Astrocyte (in vitro differentiated cells and primary cell): Measurements from ENCODE around the gene PRKCH. TPM values are rescaled to one million over a fixed set of nuclear protein-coding genes. Genes with fewer than 3 reads are reported as not detected.

ENCODE experiments used
- DNase-seq: peaks from one replicate; pipeline ENCODE4 v3.0.0-alpha.2; 2010; ENCODE audit warnings: low read depth
- FAIRE-seq: peaks from 2 replicates; lab custom pipeline; 2011; peaks lifted over from hg19 to GRCh38; lab: Jason Lieb, UNC
- H2AFZ ChIP-seq: 2 replicates; pipeline ENCODE4 v1.6.0; 2012; ENCODE audit warnings: low read depth, low read length, inconsistent platforms
- H3K27ac ChIP-seq: 2 replicates; pipeline ENCODE4 v1.5.1; 2011; ENCODE audit warnings: low read depth, low read length, inconsistent platforms
- H3K27me3 ChIP-seq: 2 replicates; pipeline ENCODE4 v1.6.0; 2011; ENCODE audit warnings: low read length, inconsistent platforms; ENCODE audit not compliant: insufficient read depth
- H3K36me3 ChIP-seq: 2 replicates; pipeline ENCODE4 v1.5.1; 2011; ENCODE audit warnings: low read length, inconsistent platforms; ENCODE audit not compliant: insufficient read depth
- H3K4me1 ChIP-seq: 2 replicates; pipeline ENCODE4 v1.5.1; 2011; ENCODE audit warnings: low read length, inconsistent platforms; ENCODE audit not compliant: insufficient read depth
- H3K4me2 ChIP-seq: 2 replicates; pipeline ENCODE4 v1.6.0; 2012; ENCODE audit warnings: low read length, inconsistent platforms
- H3K4me3 ChIP-seq: 2 replicates; pipeline ENCODE4 v1.5.1; 2011; ENCODE audit warnings: low read depth, mild to moderate bottlenecking, low read length, inconsistent platforms; ENCODE audit not compliant: insufficient read depth
- H3K79me2 ChIP-seq: 2 replicates; pipeline ENCODE4 v1.6.0; 2012; ENCODE audit warnings: mild to moderate bottlenecking, low read length, inconsistent platforms; ENCODE audit not compliant: insufficient read depth
- H3K9ac ChIP-seq: 2 replicates; pipeline ENCODE4 v1.6.0; 2012; ENCODE audit warnings: mild to moderate bottlenecking, low read length, inconsistent platforms
- H3K9me3 ChIP-seq: 2 replicates; pipeline ENCODE4 v1.5.1; 2012; ENCODE audit warnings: low read depth, mild to moderate bottlenecking, low read length, inconsistent platforms; ENCODE audit not compliant: insufficient read depth
- H4K20me1 ChIP-seq: 2 replicates; pipeline ENCODE4 v1.6.0; 2012; ENCODE audit warnings: low read length, inconsistent platforms; ENCODE audit not compliant: insufficient read depth
- H3K27ac Mint-ChIP-seq: one replicate; pipeline ENCODE4 v1.8.0; 2021; ENCODE audit warnings: mild to moderate bottlenecking, mixed read lengths; ENCODE audit not compliant: unreplicated experiment
- H3K27me3 Mint-ChIP-seq: one replicate; pipeline ENCODE4 v1.8.0; 2021; ENCODE audit warnings: low read depth, mixed read lengths; ENCODE audit not compliant: unreplicated experiment
- H3K36me3 Mint-ChIP-seq: one replicate; pipeline ENCODE4 v1.8.0; 2021; ENCODE audit warnings: low read depth, mixed read lengths; ENCODE audit not compliant: unreplicated experiment
- H3K4me1 Mint-ChIP-seq: one replicate; pipeline ENCODE4 v1.8.0; 2021; ENCODE audit warnings: low read depth, mixed read lengths; ENCODE audit not compliant: unreplicated experiment
- H3K4me3 Mint-ChIP-seq: one replicate; pipeline ENCODE4 v1.8.0; 2021; ENCODE audit warnings: mild to moderate bottlenecking, moderate library complexity, mixed read lengths; ENCODE audit not compliant: unreplicated experiment
- H3K9me3 Mint-ChIP-seq: one replicate; pipeline ENCODE4 v1.8.0; 2021; ENCODE audit warnings: mild to moderate bottlenecking, mixed read lengths; ENCODE audit not compliant: unreplicated experiment
- CTCF ChIP-seq: IDR thresholded peaks from 2 replicates; pipeline ENCODE4 v1.5.1; 2011; ENCODE audit warnings: low read depth, mild to moderate bottlenecking, inconsistent platforms, low read length, moderate library complexity; ENCODE audit not compliant: insufficient read depth
- EZH2 ChIP-seq: IDR thresholded peaks from 2 replicates; pipeline ENCODE4 v1.6.1; 2012; ENCODE audit warnings: mild to moderate bottlenecking, low read length, inconsistent platforms; ENCODE audit not compliant: insufficient read depth
- total RNA-seq: library from RNA; stranded (reverse); gene quantifications from 2 replicates; pipeline ENCODE4 v1.2.1, GENCODE V29; 2021

PRKCH gene
- total RNA-seq, 1 donor from 2014 or later: 6.0 TPM

GRCh38 chr14:61532763-61533162, 211.4 kb downstream of the PRKCH start:
- H3K9me3 ChIP-seq: no peaks in the 10 kb centered on the region
- no peak for FAIRE-seq
- Mint-ChIP-seq H3K4me3 (no peak overlapping the region), H3K36me3 (no peaks in the 10 kb centered on the region), H3K27me3 (no peaks in the 10 kb centered on the region), H3K27ac (no peak overlapping the region), H3K4me1 (peaks cover 60% of the 10 kb centered on the region), H3K9me3 (peaks cover 2% of the 10 kb centered on the region)
- DNase-seq: no peak
- no peak overlapping the region for H3K9ac ChIP-seq
- H3K27me3 ChIP-seq: no peaks in the 10 kb centered on the region
- no peaks in the 10 kb centered on the region for H3K36me3 ChIP-seq
- H4K20me1 ChIP-seq: no peaks in the 10 kb centered on the region
- peaks cover 27% of the 10 kb centered on the region for H3K4me1 ChIP-seq
- H2AFZ ChIP-seq: no peak overlapping the region
- H3K27ac ChIP-seq: no peak overlapping the region
- H3K4me2 ChIP-seq: no peak overlapping the region
- no peaks in the 10 kb centered on the region for H3K79me2 ChIP-seq
- no peak for TF ChIP-seq CTCF
- no peak for TF ChIP-seq EZH2
- H3K4me3 ChIP-seq: no peak overlapping the region

- Histone ChIP-seq H3K9me3 (no peaks in the 10 kb centered on the region), H3K27ac (no peak overlapping the region), H4K20me1 (no peaks in the 10 kb centered on the region), H3K9ac (no peak overlapping the region), H3K4me3 (no peak overlapping the region), H3K36me3 (no peaks in the 10 kb centered on the region), H3K4me2 (no peak overlapping the region), H3K4me1 (peaks cover 22% of the 10 kb centered on the region), H3K27me3 (no peaks in the 10 kb centered on the region), H3K79me2 (no peaks in the 10 kb centered on the region), H2AFZ (no peak overlapping the region)
- H3K4me1 Mint-ChIP-seq: peaks cover 64% of the 10 kb centered on the region
- H3K4me3 Mint-ChIP-seq: no peak overlapping the region
- no peaks in the 10 kb centered on the region for H3K36me3 Mint-ChIP-seq
- no peak for DNase-seq
- FAIRE-seq: no peak
- H3K27me3 Mint-ChIP-seq: no peaks in the 10 kb centered on the region
- H3K9me3 Mint-ChIP-seq: peaks cover 2% of the 10 kb centered on the region
- H3K27ac Mint-ChIP-seq: no peak overlapping the region
- TF ChIP-seq CTCF: no peak
- no peak for TF ChIP-seq EZH2
These were observed 212.3 kb downstream of the PRKCH start for GRCh38 chr14:61533513-61534255.

GRCh38 chr14:61535032-61535431, 213.7 kb downstream of the PRKCH start:
- H3K9ac ChIP-seq: no peak overlapping the region
- no peak overlapping the region for H3K4me2 ChIP-seq
- peaks cover 18% of the 10 kb centered on the region for H3K4me1 ChIP-seq
- DNase-seq (no peak), FAIRE-seq (no peak)
- no peaks in the 10 kb centered on the region for H3K9me3 ChIP-seq
- no peaks in the 10 kb centered on the region for H3K79me2 ChIP-seq
- no peak overlapping the region for H2AFZ ChIP-seq
- no peaks in the 10 kb centered on the region for H4K20me1 ChIP-seq
- no peaks in the 10 kb centered on the region for H3K36me3 Mint-ChIP-seq
- H3K36me3 ChIP-seq: no peaks in the 10 kb centered on the region
- peaks cover 61% of the 10 kb centered on the region for H3K4me1 Mint-ChIP-seq
- H3K27me3 Mint-ChIP-seq: no peaks in the 10 kb centered on the region
- H3K27ac ChIP-seq: no peak overlapping the region
- no peak for TF ChIP-seq EZH2
- TF ChIP-seq CTCF: no peak
- no peak overlapping the region for H3K4me3 ChIP-seq
- H3K9me3 Mint-ChIP-seq: peaks cover 2% of the 10 kb centered on the region
- H3K4me3 Mint-ChIP-seq: peak overlapping the region; percentile 50
- H3K27ac Mint-ChIP-seq: peak overlapping the region; percentile 87
- no peaks in the 10 kb centered on the region for H3K27me3 ChIP-seq
